Brain microvascular endothelial cell (primary cell): ENCODE data around the gene HNMT.

Experiments
- DNase-seq: peaks from one replicate; pipeline ENCODE4 v3.0.0-alpha.2; 2020
- H3K27ac ChIP-seq: fragments of 250-450 bp; sonication (Bioruptor Pico); 2 replicates; pipeline ENCODE4 v1.5.1; 2020; ENCODE audit warnings: mild to moderate bottlenecking, moderate library complexity
- H3K27me3 ChIP-seq: fragments of 250-450 bp; sonication (Bioruptor Pico); replicated peaks from 2 replicates; pipeline ENCODE4 v1.5.1; 2020; ENCODE audit warnings: mild to moderate bottlenecking
- H3K36me3 ChIP-seq: fragments of 250-450 bp; sonication (Bioruptor Pico); replicated peaks from 2 replicates; pipeline ENCODE4 v1.5.1; 2020; ENCODE audit warnings: mild to moderate bottlenecking
- H3K4me3 ChIP-seq: 2 replicates; pipeline ENCODE4 v1.5.1; 2011; ENCODE audit warnings: low read depth, mild to moderate bottlenecking, control low read depth, low read length, moderate library complexity
- in situ Hi-C: cut with HindIII; loops from 2 replicates; pipeline ENCODE4 v1.10.0; 2017; ENCODE audit warnings: low sequenced_read_pairs, low pct_ligation_motif_present
- TF ChIP-seq, protein P1 (sequence below): IDR thresholded peaks from 2 replicates; pipeline ENCODE4 v1.5.1; 2011; ENCODE audit warnings: low read depth, mild to moderate bottlenecking, moderate library complexity, low read length, control low read depth, inconsistent platforms; ENCODE audit errors: missing control alignments

HNMT gene

DNA sequence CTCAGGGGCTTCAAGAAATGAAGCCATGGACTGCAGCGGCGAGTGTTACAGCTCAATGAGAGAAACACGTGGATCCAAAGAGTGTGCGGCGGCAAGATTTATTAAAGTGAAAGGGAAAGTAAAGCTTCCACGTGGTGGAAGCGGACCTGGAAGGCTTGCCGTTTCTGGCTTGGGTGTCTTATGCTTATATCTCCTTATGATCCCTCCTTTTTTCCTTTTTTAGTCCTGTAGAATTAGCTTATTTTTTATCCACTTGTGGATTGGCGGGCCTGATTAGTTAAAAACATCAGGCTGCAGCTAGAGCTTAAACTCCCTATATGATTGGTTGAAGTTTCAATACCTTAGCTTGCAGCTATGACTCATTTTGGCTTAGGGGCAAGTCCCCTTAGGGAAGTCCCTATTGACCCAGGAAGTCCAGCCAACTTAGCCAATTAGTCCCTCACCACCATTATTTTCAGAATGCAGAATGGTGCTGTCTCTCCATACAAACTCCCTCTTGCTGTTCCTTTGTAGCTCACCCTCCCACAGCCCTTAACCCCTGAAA, 11.6 kb upstream of the HNMT start:
- Histone ChIP-seq H3K4me3 (no peak overlapping the region), H3K36me3 (no peaks in the 10 kb centered on the region), H3K27me3 (no peaks in the 10 kb centered on the region), H3K27ac (no peak overlapping the region)
- no peak for DNase-seq
- in situ Hi-C loops = no loop called here
- TF ChIP-seq, protein P1, sequence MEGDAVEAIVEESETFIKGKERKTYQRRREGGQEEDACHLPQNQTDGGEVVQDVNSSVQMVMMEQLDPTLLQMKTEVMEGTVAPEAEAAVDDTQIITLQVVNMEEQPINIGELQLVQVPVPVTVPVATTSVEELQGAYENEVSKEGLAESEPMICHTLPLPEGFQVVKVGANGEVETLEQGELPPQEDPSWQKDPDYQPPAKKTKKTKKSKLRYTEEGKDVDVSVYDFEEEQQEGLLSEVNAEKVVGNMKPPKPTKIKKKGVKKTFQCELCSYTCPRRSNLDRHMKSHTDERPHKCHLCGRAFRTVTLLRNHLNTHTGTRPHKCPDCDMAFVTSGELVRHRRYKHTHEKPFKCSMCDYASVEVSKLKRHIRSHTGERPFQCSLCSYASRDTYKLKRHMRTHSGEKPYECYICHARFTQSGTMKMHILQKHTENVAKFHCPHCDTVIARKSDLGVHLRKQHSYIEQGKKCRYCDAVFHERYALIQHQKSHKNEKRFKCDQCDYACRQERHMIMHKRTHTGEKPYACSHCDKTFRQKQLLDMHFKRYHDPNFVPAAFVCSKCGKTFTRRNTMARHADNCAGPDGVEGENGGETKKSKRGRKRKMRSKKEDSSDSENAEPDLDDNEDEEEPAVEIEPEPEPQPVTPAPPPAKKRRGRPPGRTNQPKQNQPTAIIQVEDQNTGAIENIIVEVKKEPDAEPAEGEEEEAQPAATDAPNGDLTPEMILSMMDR = no peak

DNA sequence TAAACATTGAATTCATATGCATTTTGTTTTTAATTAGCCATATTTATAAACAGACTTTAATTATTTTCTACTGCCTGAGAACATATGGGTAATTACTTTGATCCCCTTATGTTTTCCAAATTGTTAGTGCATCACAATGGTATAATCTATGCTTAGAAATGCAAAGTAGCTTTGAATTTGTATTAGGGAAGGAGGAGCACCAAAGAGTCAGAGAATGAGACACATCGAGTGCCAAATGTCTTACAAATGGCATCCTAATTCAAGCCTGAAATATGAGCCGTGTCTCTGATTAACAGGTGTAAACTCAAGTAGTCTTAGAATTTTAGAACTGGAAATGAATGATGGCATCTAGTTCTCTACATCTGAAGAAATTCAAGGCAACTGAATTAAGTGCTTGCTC, 8.7 kb upstream of the HNMT start:
- Histone ChIP-seq H3K27ac (no peak overlapping the region), H3K4me3 (no peak overlapping the region), H3K36me3 (no peaks in the 10 kb centered on the region), H3K27me3 (no peaks in the 10 kb centered on the region)
- in situ Hi-C loops = no loop called here
- TF ChIP-seq, protein P1 = no peak
- no peak for DNase-seq

DNA sequence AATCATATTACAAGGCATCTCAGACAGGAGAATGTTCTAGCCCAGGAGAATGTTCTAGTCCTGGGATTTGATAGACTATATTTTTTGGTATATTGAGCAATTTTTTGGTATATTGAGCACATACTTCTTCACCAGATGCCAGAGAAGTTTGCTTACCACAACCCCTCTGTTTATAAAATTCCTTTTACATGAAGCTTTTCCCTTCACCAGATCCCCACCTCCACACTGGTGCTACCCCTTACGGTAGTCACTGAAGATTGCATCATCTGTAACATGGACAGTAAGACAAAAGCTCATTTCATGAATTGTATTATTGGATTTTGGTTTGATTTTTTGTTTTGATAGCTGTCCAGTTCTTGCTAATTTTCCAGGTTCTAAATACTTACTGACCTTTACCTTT, 7.2 kb upstream of the HNMT start:
- Histone ChIP-seq H3K27ac (peak overlapping the region; percentile 43), H3K27me3 (no peaks in the 10 kb centered on the region), H3K4me3 (no peak overlapping the region), H3K36me3 (no peaks in the 10 kb centered on the region)
- TF ChIP-seq, protein P1 = no peak
- in situ Hi-C loops = no loop called here
- DNase-seq = peak; percentile 90

DNA sequence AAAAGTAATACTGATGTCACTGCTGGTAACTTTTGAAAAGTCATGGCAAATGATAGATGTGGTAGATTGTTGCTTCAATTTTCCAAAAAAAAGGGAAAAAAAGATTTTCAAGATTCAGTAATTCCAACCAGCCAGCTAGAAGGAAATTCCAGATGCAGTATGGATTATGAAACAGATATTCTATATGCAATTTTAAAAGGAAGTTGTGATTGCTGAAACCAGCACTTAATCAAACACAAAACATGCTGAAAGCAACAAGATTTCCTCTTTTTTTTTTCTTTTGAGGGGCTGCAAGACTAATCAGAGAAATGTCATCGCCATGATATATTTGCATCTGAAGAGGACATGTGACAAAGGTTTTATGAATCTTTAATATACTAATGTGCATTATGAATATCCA, 5.1 kb upstream of the HNMT start:
- no peaks in the 10 kb centered on the region for H3K27me3 ChIP-seq
- H3K36me3 ChIP-seq = no peaks in the 10 kb centered on the region
- H3K27ac ChIP-seq = no peak overlapping the region
- in situ Hi-C loops = no loop called here
- no peak overlapping the region for H3K4me3 ChIP-seq
- no peak for DNase-seq
- TF ChIP-seq, protein P1 = no peak

DNA sequence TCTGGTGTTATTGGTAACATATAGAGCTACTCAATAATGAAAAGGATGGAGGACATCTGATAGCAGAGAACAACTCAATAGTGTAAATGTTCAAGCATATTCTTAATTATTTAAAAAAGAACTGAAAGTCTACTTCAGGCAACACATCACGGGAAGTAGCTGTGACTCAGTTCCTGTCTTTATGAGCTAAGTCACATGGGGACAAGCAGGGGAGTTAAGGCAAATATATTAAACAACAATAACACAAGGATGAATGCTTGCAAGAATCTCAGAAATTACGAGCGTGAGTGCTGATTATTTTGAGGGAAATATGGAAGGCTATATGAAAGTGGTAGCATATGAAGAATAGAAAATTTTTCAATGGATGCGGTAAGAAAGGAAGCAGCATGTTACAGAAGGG, 4.0 kb upstream of the HNMT start:
- Histone ChIP-seq H3K36me3 (no peaks in the 10 kb centered on the region), H3K27ac (no peak overlapping the region), H3K27me3 (no peaks in the 10 kb centered on the region), H3K4me3 (no peak overlapping the region)
- TF ChIP-seq, protein P1 = no peak
- DNase-seq = no peak
- in situ Hi-C loops = no loop called here

DNA sequence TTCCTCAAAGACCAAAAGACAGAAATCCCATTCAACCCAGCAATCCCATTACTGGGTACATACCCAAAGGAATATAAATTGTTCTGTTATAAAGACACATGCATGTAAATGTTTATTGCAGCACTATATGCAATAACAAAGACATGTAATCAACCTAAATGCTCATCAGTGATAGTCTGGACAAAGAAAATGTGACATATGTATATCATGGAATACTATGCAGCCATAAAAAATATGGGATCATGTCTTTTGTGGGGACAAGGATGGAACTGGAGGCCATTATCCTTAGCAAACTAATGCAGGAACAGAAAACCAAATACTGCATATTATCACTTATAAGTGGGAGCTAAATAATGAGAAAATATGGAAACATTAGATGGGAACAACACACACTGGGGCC, 2.7 kb upstream of the HNMT start:
- DNase-seq = no peak
- Histone ChIP-seq H3K27me3 (no peaks in the 10 kb centered on the region), H3K36me3 (no peaks in the 10 kb centered on the region), H3K27ac (no peak overlapping the region), H3K4me3 (no peak overlapping the region)
- TF ChIP-seq, protein P1 = no peak
- in situ Hi-C loops = no loop called here
